HL-60/S4 treated with retinoic acid at 250 ng/mL for 4 days and 3 days (cell line): ENCODE measurements around the gene PLCH2.

ENCODE experiments used
- in situ Hi-C: fragments of 300-500 bp; cut with MboI; formaldehyde crosslinking; loops from 2 replicates; pipeline ENCODE4 v1.7.0; 2022; ENCODE audit warnings: low sequenced_read_pairs

PLCH2 gene

DNA sequence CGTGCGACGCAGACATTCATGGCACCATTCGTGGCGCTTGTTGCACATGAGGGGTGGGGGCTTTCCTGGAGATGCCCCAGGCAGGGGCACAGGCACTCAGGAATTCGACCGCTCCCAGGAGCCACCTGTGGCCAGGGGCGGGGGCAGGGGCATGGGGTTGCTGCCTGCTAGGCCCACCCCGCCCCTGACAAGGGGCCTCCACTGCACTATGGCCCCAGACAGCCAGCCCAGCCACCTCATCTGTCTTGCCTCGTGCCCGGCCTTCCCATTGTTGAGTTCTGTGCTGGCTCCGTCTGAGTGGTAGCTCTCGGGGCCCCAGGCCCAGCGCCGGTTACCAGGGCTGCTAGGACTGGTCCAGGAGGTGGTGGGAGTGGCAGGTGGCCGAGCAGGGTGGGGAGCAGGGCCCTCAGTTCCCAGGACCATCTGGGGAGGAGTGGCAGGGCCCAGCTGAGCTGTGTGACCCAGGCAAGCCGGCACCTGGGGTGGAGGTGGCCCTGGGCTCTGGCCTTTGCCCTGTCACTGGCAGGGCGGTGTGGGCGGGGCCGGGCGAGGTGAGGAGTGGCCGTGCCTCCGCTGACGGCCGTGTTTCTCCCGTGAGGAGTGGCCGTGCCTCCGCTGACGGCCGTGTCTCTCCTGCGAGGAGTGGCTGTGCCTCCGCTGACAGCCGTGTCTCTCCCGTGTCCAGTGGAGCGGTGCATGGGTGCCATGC lies 1.9 kb downstream of the PLCH2 start:
- in situ Hi-C loops, result no loop called here

- in situ Hi-C loops, result no loop called here
These were observed 3.1 kb downstream of the PLCH2 start for GRCh38 chr1:2479186-2479585.

- in situ Hi-C loops, result no loop called here
These were observed 3.5 kb downstream of the PLCH2 start for GRCh38 chr1:2479618-2480017.

GRCh38 chr1:2480236-2480985 lies 4.3 kb downstream of the PLCH2 start:
- in situ Hi-C loops, result no loop called here

- in situ Hi-C loops, result no loop called here
These were observed 4.9 kb downstream of the PLCH2 start for GRCh38 chr1:2480986-2481364.

- in situ Hi-C loops, result no loop called here
These were observed 5.8 kb downstream of the PLCH2 start for GRCh38 chr1:2481885-2482284.

DNA sequence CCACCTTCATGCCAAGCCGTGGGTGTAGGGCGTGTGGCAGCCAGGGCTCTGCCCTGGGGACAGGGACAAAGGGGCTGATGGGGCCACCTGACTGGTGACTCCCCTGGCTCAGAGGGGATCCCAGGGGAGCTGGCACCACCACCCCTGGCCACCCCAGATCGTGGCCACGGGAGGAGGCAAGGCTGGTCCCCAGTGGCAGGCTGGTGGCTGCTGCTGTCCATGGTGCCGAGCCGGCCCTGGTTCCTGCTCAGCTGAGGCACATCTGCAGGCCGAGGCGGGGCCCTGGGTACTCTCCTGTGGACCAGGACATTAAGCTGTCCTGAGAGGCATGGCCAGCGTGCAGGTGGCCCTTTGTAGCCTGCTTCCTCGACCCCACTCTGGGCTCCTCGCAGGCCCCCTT lies 6.5 kb downstream of the PLCH2 start:
- in situ Hi-C loops, result no loop called here

GRCh38 chr1:2483026-2483425 lies 6.9 kb downstream of the PLCH2 start:
- in situ Hi-C loops, result no loop called here

GRCh38 chr1:2483970-2484369 lies 7.9 kb downstream of the PLCH2 start:
- in situ Hi-C loops, result no loop called here

GRCh38 chr1:2486041-2486440 lies 10.0 kb downstream of the PLCH2 start:
- in situ Hi-C loops, result no loop called here

GRCh38 chr1:2486558-2486957 lies 10.5 kb downstream of the PLCH2 start:
- in situ Hi-C loops, result no loop called here

- in situ Hi-C loops, result no loop called here
These were observed 12.6 kb downstream of the PLCH2 start for GRCh38 chr1:2488688-2489087.

GRCh38 chr1:2489615-2490014 lies 13.5 kb downstream of the PLCH2 start:
- in situ Hi-C loops, result no loop called here

DNA sequence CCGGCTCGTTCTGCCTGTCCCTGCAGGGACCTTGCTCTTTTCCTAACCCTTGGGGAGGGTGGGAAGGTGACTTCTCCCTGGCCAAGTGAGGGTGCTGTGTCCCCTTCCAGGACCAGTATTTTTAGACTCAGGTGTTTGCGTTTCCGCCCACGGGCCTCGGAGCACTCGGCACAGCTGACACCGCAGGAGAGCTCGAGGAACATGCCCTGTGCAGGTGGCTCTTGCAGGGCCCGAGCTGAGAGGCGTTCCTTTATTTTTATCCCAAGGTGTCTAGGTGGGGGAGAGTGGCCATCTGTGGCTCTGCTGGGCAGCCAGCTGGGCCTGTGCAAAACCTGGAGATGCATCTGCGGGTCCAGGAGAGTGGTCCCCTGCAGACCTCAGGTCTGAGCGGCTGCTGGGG lies 16.0 kb downstream of the PLCH2 start:
- in situ Hi-C loops, result no loop called here

- in situ Hi-C loops, result no loop called here
These were observed 17.1 kb downstream of the PLCH2 start for GRCh38 chr1:2493218-2493617.

DNA sequence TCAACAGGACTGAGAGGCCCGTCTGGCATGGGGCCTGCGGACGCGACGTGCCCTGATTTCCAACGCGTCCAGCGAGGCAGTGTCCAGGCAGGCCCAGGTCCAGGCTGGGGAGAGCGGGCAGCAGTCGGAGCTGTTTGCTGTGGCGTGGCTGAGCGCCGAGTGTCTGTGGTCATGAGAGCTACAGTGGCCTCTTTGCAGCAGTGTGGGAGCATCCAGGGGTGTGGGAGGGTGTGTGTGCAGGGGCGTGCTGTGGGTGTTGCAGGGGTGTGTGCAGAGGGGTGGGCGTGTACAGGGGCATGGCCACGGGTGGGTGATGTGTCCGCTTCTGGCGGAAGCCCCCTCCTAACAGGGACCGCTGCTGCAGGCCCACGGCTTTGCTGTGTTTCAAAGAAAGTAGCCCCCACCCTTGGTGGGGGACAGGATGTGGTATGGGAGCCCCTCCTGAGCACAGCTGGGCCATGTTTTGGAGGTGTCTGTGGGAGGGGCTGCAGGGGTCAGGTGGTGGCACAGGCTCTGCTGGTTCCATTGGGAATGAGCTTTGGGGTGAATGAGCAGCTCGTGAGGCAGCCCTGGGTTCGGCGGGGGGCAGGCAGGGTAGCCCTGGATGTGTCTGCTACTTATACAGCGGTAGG lies 17.7 kb downstream of the PLCH2 start:
- in situ Hi-C loops, result no loop called here

- in situ Hi-C loops, result no loop called here
These were observed 18.2 kb downstream of the PLCH2 start for GRCh38 chr1:2494323-2494693.

GRCh38 chr1:2495026-2495425 lies 18.9 kb downstream of the PLCH2 start:
- in situ Hi-C loops, result no loop called here

GRCh38 chr1:2495546-2495945 lies 19.5 kb downstream of the PLCH2 start:
- in situ Hi-C loops, result no loop called here

DNA sequence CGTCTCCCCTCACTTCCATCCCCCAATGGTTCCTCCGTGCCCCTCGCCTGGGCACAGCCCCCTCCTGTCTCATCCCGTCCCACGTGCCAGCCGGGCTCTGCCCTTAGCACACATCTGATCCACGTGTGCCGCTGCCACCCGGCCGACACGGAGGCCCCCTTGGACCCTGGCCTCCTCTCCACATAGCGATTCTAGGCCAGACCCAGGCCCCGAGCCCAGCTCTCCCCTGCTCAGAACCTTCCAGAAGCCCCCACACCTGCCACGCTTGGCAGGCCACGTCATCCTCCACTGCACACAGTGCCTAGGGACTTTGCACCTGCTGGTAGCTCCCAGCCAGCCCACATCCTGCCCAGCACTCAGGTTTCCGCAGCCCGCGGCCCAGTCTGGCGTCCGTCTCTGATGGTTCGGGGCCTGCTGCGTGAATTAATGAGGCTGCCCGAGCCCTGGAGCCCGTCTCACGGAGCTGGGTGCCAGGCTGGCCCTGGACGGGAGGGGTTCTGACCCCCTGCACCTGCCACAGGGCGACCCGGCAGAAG lies 20.1 kb downstream of the PLCH2 start:
- in situ Hi-C loops, result no loop called here

DNA sequence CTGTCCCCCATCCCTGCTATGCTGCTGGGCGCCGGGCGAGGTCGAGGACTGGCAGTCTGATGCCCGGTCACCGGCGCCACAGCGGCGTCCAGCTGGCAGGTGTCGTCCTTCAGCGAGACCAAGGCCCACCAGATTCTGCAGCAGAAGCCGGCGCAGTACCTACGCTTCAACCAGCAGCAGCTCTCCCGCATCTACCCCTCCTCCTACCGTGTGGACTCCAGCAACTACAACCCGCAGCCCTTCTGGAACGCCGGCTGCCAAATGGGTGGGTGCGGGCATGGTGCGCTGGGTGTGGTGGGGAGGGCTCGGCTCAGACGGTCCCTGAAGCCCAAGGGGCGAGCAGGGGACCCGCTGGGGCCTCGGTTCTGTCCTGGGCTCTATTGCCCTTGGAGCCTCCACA lies 20.7 kb downstream of the PLCH2 start:
- in situ Hi-C loops, result no loop called here

GRCh38 chr1:2497891-2498290 lies 21.8 kb downstream of the PLCH2 start:
- in situ Hi-C loops, result no loop called here
